DOHH2 (cell line): ENCODE data around the gene SOX8.

ENCODE experiments used
- H3F3A ChIP-seq: fragments of 200-600 bp; sonication (generic), shearing (Covaris generic); 2 replicates; pipeline ENCODE4 v1.6.0; 2016; ENCODE audit warnings: antibody characterized with exemption, mild to moderate bottlenecking; ENCODE audit not compliant: control insufficient read depth, insufficient read depth
- H3K27ac ChIP-seq: fragments of 200-600 bp; sonication (generic); 2 replicates; pipeline ENCODE4 v1.5.1; 2014; ENCODE audit warnings: low read depth, mild to moderate bottlenecking, low read length, moderate library complexity
- H3K27me3 ChIP-seq: fragments of 200-600 bp; sonication (generic); 2 replicates; pipeline ENCODE4 v1.6.1; 2014; ENCODE audit warnings: mild to moderate bottlenecking, low read length, mixed read lengths; ENCODE audit not compliant: control insufficient read depth
- H3K36me3 ChIP-seq: fragments of 200-600 bp; sonication (generic); 2 replicates; pipeline ENCODE4 v1.6.1; 2014; ENCODE audit warnings: mild to moderate bottlenecking, low read length, moderate library complexity, mixed read lengths; ENCODE audit not compliant: control insufficient read depth
- H3K4me1 ChIP-seq: fragments of 200-600 bp; sonication (generic); 2 replicates; pipeline ENCODE4 v1.6.1; 2014; ENCODE audit warnings: mild to moderate bottlenecking, low read length, mixed read lengths; ENCODE audit not compliant: control insufficient read depth
- H3K4me2 ChIP-seq: fragments of 200-600 bp; sonication (generic); 2 replicates; pipeline ENCODE4 v1.6.0; 2014; ENCODE audit warnings: mild to moderate bottlenecking, low read length, moderate library complexity
- H3K4me3 ChIP-seq: fragments of 200-600 bp; sonication (generic); 2 replicates; pipeline ENCODE4 v1.5.1; 2014; ENCODE audit warnings: mild to moderate bottlenecking, low read length, mixed read lengths
- H3K79me2 ChIP-seq: fragments of 200-600 bp; sonication (generic); 2 replicates; pipeline ENCODE4 v1.6.1; 2014; ENCODE audit warnings: mild to moderate bottlenecking, low read length, mixed read lengths; ENCODE audit not compliant: control insufficient read depth
- H3K9me2 ChIP-seq: fragments of 200-600 bp; sonication (generic); replicated peaks from 2 replicates; pipeline ENCODE4 v1.6.1; 2014; ENCODE audit warnings: mild to moderate bottlenecking, low read length, mixed read lengths; ENCODE audit not compliant: control insufficient read depth
- H3K9me3 ChIP-seq: fragments of 200-600 bp; sonication (generic); 2 replicates; pipeline ENCODE4 v1.6.1; 2014; ENCODE audit warnings: antibody characterized with exemption, low read length, mixed read lengths; ENCODE audit not compliant: control insufficient read depth, insufficient read depth
- H4K20me1 ChIP-seq: fragments of 200-600 bp; sonication (generic); 2 replicates; pipeline ENCODE4 v1.6.0; 2014; ENCODE audit warnings: low read depth, mild to moderate bottlenecking, antibody characterized with exemption, low read length, moderate library complexity; ENCODE audit not compliant: control insufficient read depth, insufficient read depth
- EZH2phosphoT487 ChIP-seq: fragments of 200-600 bp; sonication (generic); IDR thresholded peaks from 2 replicates; pipeline ENCODE4 v1.6.1; 2017; ENCODE audit warnings: borderline replicate concordance, mild to moderate bottlenecking, antibody characterized with exemption, low read length, moderate library complexity, mixed read lengths
- TF ChIP-seq, protein P1 (sequence below): fragments of 200-600 bp; sonication (generic); IDR thresholded peaks from one replicate; pipeline ENCODE4 v1.5.1; 2014; ENCODE audit warnings: antibody characterized with exemption, mild to moderate bottlenecking, low read depth, low read length; ENCODE audit not compliant: poor library complexity, severe bottlenecking

Gene SOX8

GRCh38 chr16:970386-970765 lies 11.2 kb upstream of the SOX8 start:
- no peaks in the 10 kb centered on the region for H3K9me2 ChIP-seq
- peak overlapping the region; percentile 89 for H3K4me2 ChIP-seq
- peak overlapping the region; percentile 42; the same call in 1 of the 2 replicates for H3K27ac ChIP-seq
- H3F3A ChIP-seq = peaks cover 19% of the 10 kb centered on the region
- peaks cover 39% of the 10 kb centered on the region for H3K36me3 ChIP-seq
- no peaks in the 10 kb centered on the region for H4K20me1 ChIP-seq
- peaks cover 52% of the 10 kb centered on the region for H3K4me1 ChIP-seq
- peaks cover 7% of the 10 kb centered on the region; the same call in 1 of the 2 replicates for H3K9me3 ChIP-seq
- TF ChIP-seq, protein P1, sequence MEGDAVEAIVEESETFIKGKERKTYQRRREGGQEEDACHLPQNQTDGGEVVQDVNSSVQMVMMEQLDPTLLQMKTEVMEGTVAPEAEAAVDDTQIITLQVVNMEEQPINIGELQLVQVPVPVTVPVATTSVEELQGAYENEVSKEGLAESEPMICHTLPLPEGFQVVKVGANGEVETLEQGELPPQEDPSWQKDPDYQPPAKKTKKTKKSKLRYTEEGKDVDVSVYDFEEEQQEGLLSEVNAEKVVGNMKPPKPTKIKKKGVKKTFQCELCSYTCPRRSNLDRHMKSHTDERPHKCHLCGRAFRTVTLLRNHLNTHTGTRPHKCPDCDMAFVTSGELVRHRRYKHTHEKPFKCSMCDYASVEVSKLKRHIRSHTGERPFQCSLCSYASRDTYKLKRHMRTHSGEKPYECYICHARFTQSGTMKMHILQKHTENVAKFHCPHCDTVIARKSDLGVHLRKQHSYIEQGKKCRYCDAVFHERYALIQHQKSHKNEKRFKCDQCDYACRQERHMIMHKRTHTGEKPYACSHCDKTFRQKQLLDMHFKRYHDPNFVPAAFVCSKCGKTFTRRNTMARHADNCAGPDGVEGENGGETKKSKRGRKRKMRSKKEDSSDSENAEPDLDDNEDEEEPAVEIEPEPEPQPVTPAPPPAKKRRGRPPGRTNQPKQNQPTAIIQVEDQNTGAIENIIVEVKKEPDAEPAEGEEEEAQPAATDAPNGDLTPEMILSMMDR = no peak
- no peak for TF ChIP-seq EZH2phosphoT487
- no peaks in the 10 kb centered on the region for H3K27me3 ChIP-seq
- H3K4me3 ChIP-seq = peak overlapping the region; percentile 85
- H3K79me2 ChIP-seq = peaks cover 47% of the 10 kb centered on the region

GRCh38 chr16:970766-971581 lies 10.6 kb upstream of the SOX8 start, which contains the start of gene LMF1:
Gene LMF1 (minus strand): TSS chr16:970984. CDS start chr16:970980, 4 bp downstream.
- peak within 1 kb of the TSS; percentile 42; the same call in 1 of the 2 replicates for H3K27ac ChIP-seq
- peaks cover 9% of the 10 kb centered on the region; the same call in 1 of the 2 replicates for H3K9me3 ChIP-seq
- H3K4me1 ChIP-seq = peaks cover 58% of the 10 kb centered on the region
- H3K36me3 ChIP-seq = peaks cover 33% of the 10 kb centered on the region
- no peak for TF ChIP-seq EZH2phosphoT487
- TF ChIP-seq, protein P1 = no peak
- no peaks in the 10 kb centered on the region for H4K20me1 ChIP-seq
- H3K27me3 ChIP-seq = no peaks in the 10 kb centered on the region
- H3K9me2 ChIP-seq = no peaks in the 10 kb centered on the region
- H3F3A ChIP-seq = peaks cover 19% of the 10 kb centered on the region
- H3K79me2 ChIP-seq = peaks cover 41% of the 10 kb centered on the region
- peak within 1 kb of the TSS; percentile 89 for H3K4me2 ChIP-seq
- H3K4me3 ChIP-seq = peak within 1 kb of the TSS; percentile 85

- Histone ChIP-seq H4K20me1 (no peaks in the 10 kb centered on the region), H3K4me2 (peak overlapping the region; percentile 77), H3K36me3 (peaks cover 28% of the 10 kb centered on the region), H3F3A (peaks cover 19% of the 10 kb centered on the region), H3K9me3 (peaks cover 6% of the 10 kb centered on the region; the same call in 1 of the 2 replicates), H3K9me2 (no peaks in the 10 kb centered on the region), H3K27ac (no peak overlapping the region), H3K4me1 (peaks cover 64% of the 10 kb centered on the region), H3K27me3 (no peaks in the 10 kb centered on the region), H3K4me3 (peak overlapping the region; percentile 85), H3K79me2 (peaks cover 35% of the 10 kb centered on the region)
- TF ChIP-seq, protein P1 = no peak
Measured at GRCh38 chr16:971582-971905, 10.0 kb upstream of the SOX8 start.
